Karpas-422 (cell line): ENCODE results near the gene RASD1. TPM values are rescaled to one million over a fixed set of nuclear protein-coding genes. Genes with fewer than 3 reads are reported as not detected.
"Not testable (repeated sequence)": the region's sequence is repeated elsewhere in the genome, so short reads cannot be mapped to it uniquely, and the experiment has no call there.

Source experiments
- DNase-seq: peaks from one replicate; pipeline ENCODE4 v3.0.0-alpha.2; 2015
- H2AFZ ChIP-seq: fragments of 200-600 bp; sonication (generic); 2 replicates; pipeline ENCODE4 v1.6.1; 2014; ENCODE audit warnings: antibody characterized with exemption, low read length, mixed read lengths
- H3K27ac ChIP-seq: fragments of 200-600 bp; sonication (generic); 2 replicates; pipeline ENCODE4 v1.5.1; 2014; ENCODE audit warnings: mild to moderate bottlenecking, low read length, moderate library complexity
- H3K27me3 ChIP-seq: fragments of 200-600 bp; sonication (generic); 2 replicates; pipeline ENCODE4 v1.6.1; 2014; ENCODE audit warnings: low read length, mixed read lengths
- H3K36me3 ChIP-seq: fragments of 200-600 bp; sonication (generic); 2 replicates; pipeline ENCODE4 v1.6.1; 2014; ENCODE audit warnings: low read length, mixed read lengths; ENCODE audit not compliant: insufficient read depth
- H3K4me1 ChIP-seq: fragments of 200-600 bp; sonication (generic); 2 replicates; pipeline ENCODE4 v1.6.1; 2014; ENCODE audit warnings: mild to moderate bottlenecking, low read length, mixed read lengths
- H3K4me2 ChIP-seq: fragments of 200-600 bp; sonication (generic); 2 replicates; pipeline ENCODE4 v1.6.1; 2014; ENCODE audit warnings: low read length, low read depth, mild to moderate bottlenecking; ENCODE audit not compliant: poor library complexity, severe bottlenecking
- H3K4me3 ChIP-seq: fragments of 200-600 bp; sonication (generic); 2 replicates; pipeline ENCODE4 v1.5.1; 2014; ENCODE audit warnings: mild to moderate bottlenecking, antibody characterized with exemption, low read length, mixed read lengths
- H3K79me2 ChIP-seq: fragments of 200-600 bp; sonication (generic); 2 replicates; pipeline ENCODE4 v1.6.1; 2014; ENCODE audit warnings: mild to moderate bottlenecking, low read length, mixed read lengths
- H3K9ac ChIP-seq: fragments of 200-600 bp; sonication (generic); 2 replicates; pipeline ENCODE4 v1.6.0; 2014; ENCODE audit warnings: low read length
- H3K9me2 ChIP-seq: fragments of 200-600 bp; sonication (generic), shearing (Covaris generic); replicated peaks from 2 replicates; pipeline ENCODE4 v1.6.0; 2014; ENCODE audit warnings: mild to moderate bottlenecking, low read length, moderate library complexity; ENCODE audit not compliant: insufficient read depth
- H3K9me3 ChIP-seq: fragments of 300-700, 200-600 bp; sonication (generic); 2 replicates; pipeline ENCODE4 v1.6.1; 2014; ENCODE audit warnings: low read length, mixed read lengths
- H4K20me1 ChIP-seq: fragments of 200-600 bp; sonication (generic); 2 replicates; pipeline ENCODE4 v1.6.1; 2014; ENCODE audit warnings: mild to moderate bottlenecking, antibody characterized with exemption, low read length, low read depth; ENCODE audit not compliant: insufficient read depth
- total RNA-seq: library from RNA; depleted of rRNA; stranded (reverse); fragments of >200 nt; shearing (Covaris generic); gene quantifications from 2 replicates; pipeline ENCODE4 v1.2.3, GENCODE V29; 2014; ENCODE audit warnings: low replicate concordance

The RASD1 gene
- total RNA-seq, 1 experiment from 2014 or later: not detected

- H3K36me3 ChIP-seq: peaks cover 3% of the 10 kb centered on the region; the same call in 1 of the 2 replicates
- no peak overlapping the region for H3K9ac ChIP-seq
- H3K4me3 ChIP-seq: no peak overlapping the region
- no peak overlapping the region for H3K4me2 ChIP-seq
- no peak for DNase-seq
- H3K27ac ChIP-seq: no peak overlapping the region
- no peaks in the 10 kb centered on the region for H3K9me3 ChIP-seq
- H3K4me1 ChIP-seq: no peaks in the 10 kb centered on the region
- peaks cover 23% of the 10 kb centered on the region for H3K79me2 ChIP-seq
- H2AFZ ChIP-seq: no peak overlapping the region
- no peaks in the 10 kb centered on the region for H3K27me3 ChIP-seq
- peaks cover 17% of the 10 kb centered on the region; the same call in 1 of the 2 replicates for H4K20me1 ChIP-seq
- no peaks in the 10 kb centered on the region for H3K9me2 ChIP-seq
These were observed 3.6 kb downstream of the RASD1 start for GRCh38 chr17:17492571-17492970.

- Histone ChIP-seq H3K36me3 (peaks cover 3% of the 10 kb centered on the region; the same call in 1 of the 2 replicates), H4K20me1 (peaks cover 12% of the 10 kb centered on the region; the same call in 1 of the 2 replicates), H3K9me2 (no peaks in the 10 kb centered on the region), H3K79me2 (peaks cover 24% of the 10 kb centered on the region), H3K9ac (no peak overlapping the region), H3K4me2 (no peak overlapping the region), H3K27ac (no peak overlapping the region), H3K27me3 (no peaks in the 10 kb centered on the region), H2AFZ (no peak overlapping the region), H3K4me1 (no peaks in the 10 kb centered on the region), H3K9me3 (no peaks in the 10 kb centered on the region), H3K4me3 (no peak overlapping the region)
- no peak for DNase-seq
These were observed 4.1 kb downstream of the RASD1 start for GRCh38 chr17:17492085-17492484.

- Histone ChIP-seq H3K9me2 (no peaks in the 10 kb centered on the region), H3K27ac (no peak overlapping the region), H3K4me3 (no peak overlapping the region), H2AFZ (no peak overlapping the region), H3K4me2 (no peak overlapping the region), H3K27me3 (no peaks in the 10 kb centered on the region), H4K20me1 (0 out of 2 replicates have a peak, but pooled peaks cover 10% of the 10 kb centered on the region), H3K4me1 (no peaks in the 10 kb centered on the region), H3K36me3 (peaks cover 3% of the 10 kb centered on the region; the same call in 1 of the 2 replicates), H3K79me2 (peaks cover 24% of the 10 kb centered on the region), H3K9me3 (no peaks in the 10 kb centered on the region), H3K9ac (no peak overlapping the region)
- no peak for DNase-seq
These were observed 4.6 kb downstream of the RASD1 start for GRCh38 chr17:17491546-17491988.

- H2AFZ ChIP-seq: no peak overlapping the region
- H3K9ac ChIP-seq: no peak overlapping the region
- peaks cover 24% of the 10 kb centered on the region for H3K79me2 ChIP-seq
- H3K4me1 ChIP-seq: no peaks in the 10 kb centered on the region
- H3K4me3 ChIP-seq: no peak overlapping the region
- no peaks in the 10 kb centered on the region for H3K9me2 ChIP-seq
- H3K27ac ChIP-seq: no peak overlapping the region
- H3K27me3 ChIP-seq: no peaks in the 10 kb centered on the region
- H4K20me1 ChIP-seq: 0 out of 2 replicates have a peak, but pooled peaks cover 10% of the 10 kb centered on the region
- peaks cover 3% of the 10 kb centered on the region; the same call in 1 of the 2 replicates for H3K36me3 ChIP-seq
- no peak for DNase-seq
- no peak overlapping the region for H3K4me2 ChIP-seq
- no peaks in the 10 kb centered on the region for H3K9me3 ChIP-seq
These were observed 5.1 kb downstream of the RASD1 start for GRCh38 chr17:17491031-17491471.

- no peaks in the 10 kb centered on the region for H3K4me1 ChIP-seq
- peaks cover 53% of the 10 kb centered on the region for H3K79me2 ChIP-seq
- no peak overlapping the region for H3K27ac ChIP-seq
- no peak overlapping the region for H3K4me2 ChIP-seq
- no peak overlapping the region for H3K9ac ChIP-seq
- peaks cover 3% of the 10 kb centered on the region; the same call in 1 of the 2 replicates for H3K36me3 ChIP-seq
- no peak overlapping the region for H2AFZ ChIP-seq
- peaks cover 14% of the 10 kb centered on the region; the same call in 1 of the 2 replicates for H4K20me1 ChIP-seq
- no peak for DNase-seq
- no peaks in the 10 kb centered on the region for H3K9me2 ChIP-seq
- no peaks in the 10 kb centered on the region for H3K27me3 ChIP-seq
- H3K9me3 ChIP-seq: no peaks in the 10 kb centered on the region
- H3K4me3 ChIP-seq: no peak overlapping the region
These were observed 8.2 kb downstream of the RASD1 start for GRCh38 chr17:17487998-17488397.

GRCh38 chr17:17486416-17486815, 9.8 kb downstream of the RASD1 start:
- peaks cover 14% of the 10 kb centered on the region; the same call in 1 of the 2 replicates for H4K20me1 ChIP-seq
- H3K27me3 ChIP-seq, H3K9me3 ChIP-seq, DNase-seq, H3K9ac ChIP-seq, H2AFZ ChIP-seq, H3K4me3 ChIP-seq, H3K9me2 ChIP-seq, H3K4me2 ChIP-seq, H3K4me1 ChIP-seq, H3K27ac ChIP-seq: not testable (repeated sequence)
- peaks cover 69% of the 10 kb centered on the region for H3K79me2 ChIP-seq
- H3K36me3 ChIP-seq: peaks cover 10% of the 10 kb centered on the region; the same call in 1 of the 2 replicates

- no peaks in the 10 kb centered on the region for H3K27me3 ChIP-seq
- H3K79me2 ChIP-seq: peaks cover 73% of the 10 kb centered on the region
- H3K4me2 ChIP-seq: no peak overlapping the region
- no peak overlapping the region for H3K9ac ChIP-seq
- no peak for DNase-seq
- no peaks in the 10 kb centered on the region for H3K9me2 ChIP-seq
- peaks cover 8% of the 10 kb centered on the region for H3K4me1 ChIP-seq
- H3K9me3 ChIP-seq: no peaks in the 10 kb centered on the region
- H3K27ac ChIP-seq: no peak overlapping the region
- no peak overlapping the region for H2AFZ ChIP-seq
- H3K36me3 ChIP-seq: peaks cover 14% of the 10 kb centered on the region; the same call in 1 of the 2 replicates
- H3K4me3 ChIP-seq: no peak overlapping the region
- peaks cover 10% of the 10 kb centered on the region; the same call in 1 of the 2 replicates for H4K20me1 ChIP-seq
These were observed 10.8 kb downstream of the RASD1 start for GRCh38 chr17:17485420-17485819.

- H3K4me2 ChIP-seq: no peak overlapping the region
These were observed 11.7 kb downstream of the RASD1 start for GRCh38 chr17:17484451-17484899.

More at GRCh38 chr17:17484451-17484899, 11.7 kb downstream of the RASD1 start:
- H3K9ac ChIP-seq: no peak overlapping the region
- no peak overlapping the region for H2AFZ ChIP-seq
- H3K27me3 ChIP-seq: no peaks in the 10 kb centered on the region
- H3K4me1 ChIP-seq: peaks cover 17% of the 10 kb centered on the region
- DNase-seq: no peak
- no peak overlapping the region for H3K27ac ChIP-seq
- no peak overlapping the region for H3K4me3 ChIP-seq
- peaks cover 15% of the 10 kb centered on the region; the same call in 1 of the 2 replicates for H3K36me3 ChIP-seq
- no peaks in the 10 kb centered on the region for H3K9me2 ChIP-seq
- peaks cover 80% of the 10 kb centered on the region for H3K79me2 ChIP-seq
- H4K20me1 ChIP-seq: peaks cover 6% of the 10 kb centered on the region; the same call in 1 of the 2 replicates
- H3K9me3 ChIP-seq: no peaks in the 10 kb centered on the region
